Esophagus squamous epithelium (tissue), 5 donors: ENCODE results near the gene PLAAT1. TPM values are rescaled to one million over a fixed set of nuclear protein-coding genes. Genes with fewer than 3 reads are reported as not detected.

Source experiments
- DNase-seq: peaks from one replicate; lab custom pipeline; 2025; lab: John Stamatoyannopoulos, UW
- H3K27ac ChIP-seq, 4 donors: fragments of 200-600 bp; sonication (generic); one replicate each; pipeline ENCODE4 v1.5.1; 2016 to 2019; ENCODE audit warnings: mild to moderate bottlenecking in 1 of 4
- H3K27me3 ChIP-seq, 4 donors: fragments of 200-600 bp; sonication (generic); 1 replicate in 3 of 4; 2 replicates in 1 of 4; pipeline versions ENCODE4 v1.5.1 to v1.6.0; 2017 to 2021; ENCODE audit warnings: antibody characterized with exemption in 1 of 4
- H3K36me3 ChIP-seq, 3 donors: fragments of 200-600 bp; sonication (generic); one replicate each; pipeline ENCODE4 v1.5.1; 2016 to 2019
- H3K4me1 ChIP-seq, 3 donors: fragments of 200-600 bp; sonication (generic); one replicate each; pipeline ENCODE4 v1.5.1; 2017 to 2019
- H3K4me3 ChIP-seq, 4 donors: fragments of 200-600 bp; sonication (generic); 1 replicate in 3 of 4; 2 replicates in 1 of 4; pipeline ENCODE4 v1.5.1; 2016 to 2019; ENCODE audit warnings: mild to moderate bottlenecking in 2 of 4, moderate library complexity in 1 of 4
- H3K9me3 ChIP-seq, 3 donors: fragments of 200-600 bp; sonication (generic); one replicate each; pipeline ENCODE4 v1.5.1; 2016 to 2019
- CTCF ChIP-seq, 6 experiments: fragments of 450-650 bp in 4 of 6; fragments of 200-600 bp in 2 of 6; sonication (generic) in 2 of 6; IDR thresholded peaks; one replicate each; pipeline ENCODE4 v1.5.1; 2016 to 2019; ENCODE audit warnings: antibody characterized with exemption in 6 of 6, mild to moderate bottlenecking in 4 of 6, moderate library complexity in 4 of 6
- POLR2A ChIP-seq, 4 donors: fragments of 450-650 bp; IDR thresholded peaks; one replicate each; pipeline ENCODE4 v1.6.1; 2017; ENCODE audit warnings: antibody characterized with exemption in 4 of 4, mild to moderate bottlenecking in 4 of 4, moderate library complexity in 3 of 4
- WGBS, 2 donors: methylation state at CpG; one replicate each; pipeline ENCODE4 v1.1.5; 2018; 5-methylcytosine and 5-hydroxymethylcytosine counted together
- intact Hi-C: fragments of 100-400 bp; cut with DNase I; formaldehyde crosslinking; loops from one replicate; pipeline ENCODE4 v1.15.0; 2022
- total RNA-seq, 4 donors: library from RNA; depleted of rRNA; stranded (reverse); fragments of >200 nt; gene quantifications; one replicate each; pipeline ENCODE4 v1.1.0, GENCODE V29; 2016
- donor health status: DM: yes; HTN: yes; CAD: no.

PLAAT1 gene
- total RNA-seq, 4 donors from 2014 or later = 3.4 to 10.2 (median 5.9) TPM

- no peak overlapping the region for H3K4me3 ChIP-seq
- no peak overlapping the region for H3K27ac ChIP-seq
- no peaks in the 10 kb centered on the region for H3K4me1 ChIP-seq
- H3K36me3 ChIP-seq = no peaks in the 10 kb centered on the region
- DNase-seq = no peak
- 79 to 82% methylated on average over 2 to 3 of the region's 3 CpGs for WGBS, 2 donors
- TF ChIP-seq POLR2A (IDR thresholded peaks at IDR 0.05) (no peak), CTCF (IDR thresholded peaks at IDR 0.05) (no peak)
- no peaks in the 10 kb centered on the region for H3K9me3 ChIP-seq
- intact Hi-C loops = no loop called here
- H3K27me3 ChIP-seq = peaks cover 0 to 9% (median 0%) of the 10 kb centered on the region in 4 donors
These were observed 72.3 kb downstream of the PLAAT1 start for GRCh38 chr3:193313061-193313958.

- Histone ChIP-seq H3K9me3 (no peaks in the 10 kb centered on the region), H3K4me1 (no peaks in the 10 kb centered on the region), H3K36me3 (no peaks in the 10 kb centered on the region), H3K27ac (no peak overlapping the region), H3K27me3 (peaks cover 0 to 4% (median 0%) of the 10 kb centered on the region in 4 donors), H3K4me3 (no peak overlapping the region)
- DNase-seq = no peak
- no peak for TF ChIP-seq POLR2A (IDR thresholded peaks at IDR 0.05)
- TF ChIP-seq CTCF (IDR thresholded peaks at IDR 0.05) = no peak
- WGBS, 2 donors = 89 to 94% methylated on average over 3 of the region's 3 CpGs
- intact Hi-C loops = no loop called here
These were observed 73.1 kb downstream of the PLAAT1 start for GRCh38 chr3:193314161-193314560.

- TF ChIP-seq POLR2A (IDR thresholded peaks at IDR 0.05) (no peak), CTCF (IDR thresholded peaks at IDR 0.05) (no peak)
- Histone ChIP-seq H3K4me3 (no peak overlapping the region), H3K27me3 (peaks cover 0 to 5% (median 0%) of the 10 kb centered on the region in 4 donors), H3K4me1 (no peaks in the 10 kb centered on the region), H3K36me3 (no peaks in the 10 kb centered on the region), H3K9me3 (no peaks in the 10 kb centered on the region), H3K27ac (no peak overlapping the region)
- intact Hi-C loops = no loop called here
- 39 to 41% methylated on average over 2 of the region's 2 CpGs for WGBS, 2 donors
- no peak for DNase-seq
These were observed 76.8 kb downstream of the PLAAT1 start for GRCh38 chr3:193317682-193318300.

Other genes starting within 250 kb of the PLAAT1 start
- under 1 TPM; 0.19 to 0.85 (median 0.48) TPM for gene ATP13A5, start 137.5 kb downstream of the PLAAT1 start, total RNA-seq